B cell (primary cell): ENCODE measurements around the gene GMCL2. TPM values are rescaled to one million over a fixed set of nuclear protein-coding genes. Genes with fewer than 3 reads are reported as not detected.

Source experiments
- ATAC-seq: fragments of 200-7000 bp; cut with Tn5 transposase; one replicate; pipeline ENCODE4 v1.10.0; 2021; ENCODE audit warnings: low read depth, mild to moderate bottlenecking, moderate number of reproducible peaks, moderate library complexity
- CTCF ChIA-PET: fragments of 350-600 bp; sonication (Branson Sonifier 250); formaldehyde crosslinking; loops from one replicate; lab custom pipeline; 2021; ENCODE audit warnings: antibody characterized with exemption, inconsistent platforms; lab: Charles Lee
- POLR2A ChIA-PET: fragments of 350-600 bp; sonication (Branson Sonifier 250); formaldehyde crosslinking; loops from one replicate; lab custom pipeline; 2021; ENCODE audit warnings: antibody characterized with exemption; lab: Charles Lee
- DNase-seq: peaks from one replicate; pipeline ENCODE4 v3.0.0; 2013
- H2AFZ ChIP-seq: 2 replicates; pipeline ENCODE4 v1.6.1; 2012; ENCODE audit warnings: mild to moderate bottlenecking, low read depth, low read length; ENCODE audit not compliant: insufficient read depth, poor library complexity, severe bottlenecking
- H3K27ac ChIP-seq, 2 donors: 1 replicate in 1 of 2; 2 replicates in 1 of 2; pipeline ENCODE4 v1.5.1; 2012 to 2013; ENCODE audit warnings: low read length in 2 of 2, mild to moderate bottlenecking in 2 of 2, moderate library complexity in 1 of 2
- H3K27me3 ChIP-seq, 4 experiments: fragments of 200-600 bp in 1 of 4; sonication (generic) in 1 of 4; replicated peaks in 1 of 4; 1 replicate in 2 of 4; 2 replicates in 2 of 4; pipeline versions ENCODE4 v1.6.1 to v1.7.0; 2013 to 2016; ENCODE audit warnings: low read length in 3 of 4, mild to moderate bottlenecking in 2 of 4, mixed read lengths in 1 of 4, moderate library complexity in 1 of 4; ENCODE audit not compliant: insufficient read depth in 4 of 4, control insufficient read depth in 3 of 4; ENCODE audit errors: control extremely low read depth in 1 of 4
- H3K36me3 ChIP-seq, 2 experiments: replicated peaks in 1 of 2; 1 replicate in 1 of 2; 2 replicates in 1 of 2; pipeline versions ENCODE4 v1.6.1 to v1.7.1; 2013; ENCODE audit warnings: low read length in 1 of 2; ENCODE audit not compliant: insufficient read depth in 2 of 2, control insufficient read depth in 1 of 2; ENCODE audit errors: control extremely low read depth in 1 of 2, extremely low read depth in 1 of 2
- H3K4me1 ChIP-seq, 2 donors: fragments of 200-600 bp in 1 of 2; sonication (generic) in 1 of 2; 1 replicate in 1 of 2; 2 replicates in 1 of 2; pipeline versions ENCODE4 v1.5.1 to v1.6.1; 2013 to 2017; ENCODE audit warnings: low read length in 2 of 2; ENCODE audit not compliant: control insufficient read depth in 2 of 2, insufficient read depth in 2 of 2
- H3K4me2 ChIP-seq: replicated peaks from 2 replicates; pipeline ENCODE3; 2012; ENCODE audit warnings: mild to moderate bottlenecking, low read depth, low read length; ENCODE audit not compliant: poor library complexity, severe bottlenecking
- H3K4me3 ChIP-seq, 5 experiments: fragments of 200-600 bp in 1 of 5; sonication (generic) in 1 of 5; 1 replicate in 3 of 5; 2 replicates in 2 of 5; pipeline versions ENCODE4 v1.5.1 to v1.7.0; 2011 to 2016; ENCODE audit warnings: low read length in 4 of 5, mild to moderate bottlenecking in 4 of 5, low read depth in 2 of 5, control low read depth in 1 of 5, moderate library complexity in 1 of 5; ENCODE audit not compliant: insufficient read depth in 1 of 5; ENCODE audit errors: control extremely low read depth in 1 of 5, extremely low read depth in 1 of 5
- H3K79me2 ChIP-seq: fragments of 200-600 bp; sonication (generic); one replicate; pipeline ENCODE4 v1.6.0; 2016; ENCODE audit warnings: low read length; ENCODE audit not compliant: control insufficient read depth, insufficient read depth
- H3K9ac ChIP-seq: fragments of 200-600 bp; sonication (generic); 2 replicates; pipeline ENCODE4 v1.6.1; 2017; ENCODE audit warnings: mild to moderate bottlenecking, low read length, moderate library complexity
- H3K9me3 ChIP-seq, 3 donors: one replicate each; pipeline versions ENCODE4 v1.6.1 to v1.7.1; 2013; ENCODE audit warnings: low read length in 2 of 3; ENCODE audit not compliant: control insufficient read depth in 2 of 3, insufficient read depth in 1 of 3; ENCODE audit errors: control extremely low read depth in 1 of 3
- H4K20me1 ChIP-seq: 2 replicates; pipeline ENCODE4 v1.6.0; 2012; ENCODE audit warnings: mild to moderate bottlenecking, low read length; ENCODE audit not compliant: insufficient read depth, control insufficient read depth, poor library complexity, severe bottlenecking
- H3K27ac Mint-ChIP-seq: one replicate; pipeline ENCODE4 v1.8.0; 2021; ENCODE audit warnings: mixed read lengths
- H3K27me3 Mint-ChIP-seq: one replicate; pipeline ENCODE4 v1.8.0; 2021; ENCODE audit warnings: mixed read lengths
- H3K4me1 Mint-ChIP-seq: one replicate; pipeline ENCODE4 v1.8.0; 2021; ENCODE audit warnings: mixed read lengths
- H3K4me3 Mint-ChIP-seq: one replicate; pipeline ENCODE4 v1.8.0; 2021; ENCODE audit warnings: mixed read lengths
- H3K9me3 Mint-ChIP-seq: one replicate; pipeline ENCODE4 v1.8.0; 2022; ENCODE audit warnings: mixed read lengths; ENCODE audit not compliant: insufficient read depth
- EZH2 ChIP-seq: IDR thresholded peaks from 2 replicates; pipeline ENCODE4 v1.6.1; 2012; ENCODE audit warnings: borderline replicate concordance, low read depth, mild to moderate bottlenecking, moderate library complexity, low read length; ENCODE audit not compliant: insufficient read depth, poor library complexity, severe bottlenecking
- WGBS: methylation state at CpG from one replicate; pipeline ENCODE4 v1.1.5; 2013; ENCODE audit warnings: missing lambda C conversion rate; ENCODE audit not compliant: insufficient coverage; 5-methylcytosine and 5-hydroxymethylcytosine counted together
- intact Hi-C: fragments of 100-400 bp; cut with micrococcal nuclease; formaldehyde crosslinking; loops from one replicate; pipeline ENCODE4 v1.10.0; 2022
- polyA plus RNA-seq: library from polyadenylated mRNA; depleted of rRNA; stranded (reverse); fragments of >200 nt; gene quantifications from 2 replicates; pipeline ENCODE4 v1.2.3, GENCODE V29; 2012
- total RNA-seq, 2 donors: library from RNA; stranded (reverse); fragments of 120-200 nt in 1 of 2; gene quantifications; 1 replicate in 1 of 2; 2 replicates in 1 of 2; pipeline versions ENCODE4 v1.2.3 to v1.2.4, GENCODE V29; 2013 to 2022
- TF ChIP-seq, protein P1 (sequence below): fragments of 200-600 bp; IDR thresholded peaks from one replicate; pipeline ENCODE4 v1.8.0; 2022; ENCODE audit warnings: antibody characterized with exemption, mild to moderate bottlenecking

The GMCL2 gene
- total and polyA plus RNA-seq, 2 donors (not counting 1 experiment from before 2014, with no cell fraction given), result not detected

GRCh38 chr5:178231539-178232123 is 44.5 kb upstream of the GMCL2 start:
- H3K9me3 ChIP-seq, result no peaks in the 10 kb centered on the region
- POLR2A ChIA-PET, result interaction anchor here (1.5 to 2.7 kb wide), 2 partner anchors 24 to 27 kb away, joined by 4 to 12 read pairs; partner anchors contain the start of gene HNRNPAB
- H2AFZ ChIP-seq, result peak overlapping the region; percentile 81
- 25% methylated on average over 17 of the region's 21 CpGs for WGBS
- peak overlapping the region; percentile 87 for H3K4me3 Mint-ChIP-seq
- peaks cover 2 to 47% of the 10 kb centered on the region in 2 experiments for H3K36me3 ChIP-seq
- CTCF ChIA-PET, result interaction anchor here (1.3 to 1.7 kb wide), 2 partner anchors 49 to 156 kb away, joined by 3 to 4 read pairs; no protein-coding TSS in a partner anchor
- peaks cover 54% of the 10 kb centered on the region for H3K4me1 Mint-ChIP-seq
- H3K27me3 Mint-ChIP-seq, result no peaks in the 10 kb centered on the region
- peaks cover 45% of the 10 kb centered on the region for H3K79me2 ChIP-seq
- H3K27ac Mint-ChIP-seq, result peak overlapping the region; percentile 82
- no peaks in the 10 kb centered on the region for H3K27me3 ChIP-seq
- H3K9ac ChIP-seq, result peak overlapping the region; percentile 73
- ATAC-seq (no peak), DNase-seq (no peak)
- peaks cover 54% of the 10 kb centered on the region for H4K20me1 ChIP-seq
- peak overlapping the region; percentile 86 for H3K4me2 ChIP-seq
- no peak for TF ChIP-seq EZH2
- TF ChIP-seq, protein P1, sequence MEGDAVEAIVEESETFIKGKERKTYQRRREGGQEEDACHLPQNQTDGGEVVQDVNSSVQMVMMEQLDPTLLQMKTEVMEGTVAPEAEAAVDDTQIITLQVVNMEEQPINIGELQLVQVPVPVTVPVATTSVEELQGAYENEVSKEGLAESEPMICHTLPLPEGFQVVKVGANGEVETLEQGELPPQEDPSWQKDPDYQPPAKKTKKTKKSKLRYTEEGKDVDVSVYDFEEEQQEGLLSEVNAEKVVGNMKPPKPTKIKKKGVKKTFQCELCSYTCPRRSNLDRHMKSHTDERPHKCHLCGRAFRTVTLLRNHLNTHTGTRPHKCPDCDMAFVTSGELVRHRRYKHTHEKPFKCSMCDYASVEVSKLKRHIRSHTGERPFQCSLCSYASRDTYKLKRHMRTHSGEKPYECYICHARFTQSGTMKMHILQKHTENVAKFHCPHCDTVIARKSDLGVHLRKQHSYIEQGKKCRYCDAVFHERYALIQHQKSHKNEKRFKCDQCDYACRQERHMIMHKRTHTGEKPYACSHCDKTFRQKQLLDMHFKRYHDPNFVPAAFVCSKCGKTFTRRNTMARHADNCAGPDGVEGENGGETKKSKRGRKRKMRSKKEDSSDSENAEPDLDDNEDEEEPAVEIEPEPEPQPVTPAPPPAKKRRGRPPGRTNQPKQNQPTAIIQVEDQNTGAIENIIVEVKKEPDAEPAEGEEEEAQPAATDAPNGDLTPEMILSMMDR, result no peak
- peak overlapping the region; percentile 69 to 88 for H3K27ac ChIP-seq
- H3K9me3 Mint-ChIP-seq, result no peaks in the 10 kb centered on the region
- intact Hi-C loops, result loop anchor here (1.0 to 10.0 kb wide), 4 partner anchors 27 to 627 kb away; partner anchors contain the start of genes CLK4, HNRNPAB and ZNF354B
- H3K4me1 ChIP-seq, result peaks cover 21 to 41% of the 10 kb centered on the region in 2 donors
- peak overlapping the region; percentile 49 to 85 (median 71) for H3K4me3 ChIP-seq
